Stimulated activated CD4-positive, alpha-beta T cell treated with anti-CD3 and anti-CD28 coated beads, Interleukin-2, amount 100 ng/mL, for 24 hours (primary cell): ENCODE measurements around the gene SORCS3.

Source experiments
- DNase-seq, 2 donors: peaks; one replicate each; pipeline ENCODE4 v3.0.0-alpha.2; 2020

SORCS3 gene

DNA sequence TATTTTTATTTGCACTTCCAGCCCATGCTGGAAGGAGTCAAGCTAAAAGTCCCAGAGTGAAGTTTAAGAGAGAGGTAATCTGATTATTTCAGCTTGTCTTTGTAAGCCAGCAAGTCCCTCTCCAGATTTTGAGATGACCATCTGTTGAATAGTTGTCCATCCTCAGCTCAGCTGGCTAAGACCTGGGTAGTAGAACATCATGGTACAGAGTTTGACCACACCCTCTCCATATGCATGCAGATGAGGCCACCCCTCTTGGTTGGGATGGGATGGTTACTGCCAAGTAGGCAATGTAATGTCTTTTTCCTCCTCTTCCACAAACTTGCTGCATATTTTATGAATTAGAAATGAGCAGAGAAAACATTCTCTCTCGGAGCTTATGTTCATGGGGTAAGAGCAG is 639.8 kb downstream of the SORCS3 start:
- DNase-seq = no peak

DNA sequence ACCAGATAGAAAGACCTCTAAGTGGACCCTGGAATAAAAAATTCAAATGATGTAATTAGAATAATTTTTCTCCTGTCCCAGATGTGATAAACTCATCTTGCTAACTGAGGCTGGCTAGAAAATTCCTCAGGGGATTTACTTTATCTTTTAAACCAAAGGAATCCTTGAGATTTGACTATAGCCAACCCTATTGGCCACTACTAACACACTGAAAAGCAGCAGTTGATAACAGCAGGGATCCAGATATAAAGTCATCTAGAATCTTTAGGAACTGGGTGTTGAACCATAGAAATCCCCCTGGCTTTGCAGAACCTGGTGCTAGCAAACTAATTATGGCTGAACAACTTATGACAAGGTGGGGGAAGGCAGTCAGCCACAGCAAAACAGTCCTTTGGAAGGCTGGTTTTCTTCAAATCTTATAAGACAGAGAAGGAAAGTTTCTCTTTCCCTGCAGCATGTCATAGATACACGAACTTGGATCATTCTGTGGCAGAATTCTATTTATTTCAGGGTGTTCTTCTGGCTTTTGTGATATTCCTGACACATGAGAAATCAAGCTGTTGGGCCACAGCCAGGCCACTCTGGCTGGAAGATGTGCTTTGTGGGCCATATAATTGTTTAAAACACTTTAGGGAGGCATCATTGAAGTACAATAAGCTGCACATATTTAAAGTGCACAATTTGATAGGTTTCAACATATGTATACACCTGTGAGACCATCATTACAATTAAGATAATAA is 643.6 kb downstream of the SORCS3 start:
- DNase-seq = no peak

DNA sequence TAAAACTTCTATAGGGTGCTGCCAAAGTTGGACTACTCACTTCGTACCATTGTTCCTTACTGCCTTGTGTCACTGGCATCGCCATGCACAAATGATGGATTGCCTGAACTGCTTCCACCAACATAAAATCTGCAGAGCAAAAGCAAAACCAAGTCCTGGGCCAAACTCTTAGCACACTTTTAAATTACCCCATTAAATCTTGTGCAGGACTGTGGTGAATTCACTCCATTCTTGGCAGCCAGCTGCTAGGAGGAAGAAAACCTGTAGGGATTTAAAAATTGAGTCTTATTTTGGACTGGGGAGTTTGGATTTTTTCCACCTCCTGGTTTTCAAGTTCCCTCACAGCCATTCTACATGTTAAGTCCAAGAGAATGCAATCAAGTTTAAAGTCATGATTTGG is 646.9 kb downstream of the SORCS3 start:
- no peak for DNase-seq

DNA sequence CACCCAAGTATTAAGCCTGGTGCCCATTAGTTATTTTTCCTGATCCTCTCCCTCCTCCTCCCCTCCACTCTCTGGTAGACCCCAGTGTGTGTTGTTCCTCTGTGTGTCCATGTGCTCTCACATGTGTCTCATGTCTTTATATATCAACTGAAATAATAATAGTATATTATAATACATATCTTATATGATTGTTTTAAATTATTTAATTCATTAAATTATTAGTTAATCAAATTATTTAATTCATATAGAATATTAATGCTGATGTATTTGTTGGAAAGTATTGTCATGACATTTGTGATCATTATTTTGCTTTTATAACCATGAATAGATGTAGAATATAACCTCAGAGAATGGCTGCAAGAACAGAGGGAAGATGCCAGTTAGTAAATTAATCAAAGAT is 647.5 kb downstream of the SORCS3 start:
- no peak for DNase-seq

DNA sequence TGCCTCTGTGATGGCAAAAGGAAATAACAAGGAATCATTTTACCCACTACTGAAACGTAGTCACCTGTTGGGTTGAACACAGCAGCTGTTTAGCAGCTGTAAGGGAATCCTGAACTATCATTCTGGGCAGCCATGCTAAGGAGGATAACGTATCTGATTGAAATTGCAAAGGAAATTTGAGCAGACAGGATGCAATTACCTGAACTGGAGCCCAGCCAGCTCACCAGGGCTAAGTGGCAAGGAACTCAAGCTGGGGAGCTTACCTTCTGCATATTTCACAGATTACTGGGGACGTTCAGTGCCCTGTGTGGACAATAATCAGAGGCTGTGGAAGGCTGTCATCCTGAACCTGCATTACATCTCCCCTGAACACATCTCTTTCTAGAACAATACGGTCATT is 650.5 kb downstream of the SORCS3 start:
- no peak for DNase-seq

DNA sequence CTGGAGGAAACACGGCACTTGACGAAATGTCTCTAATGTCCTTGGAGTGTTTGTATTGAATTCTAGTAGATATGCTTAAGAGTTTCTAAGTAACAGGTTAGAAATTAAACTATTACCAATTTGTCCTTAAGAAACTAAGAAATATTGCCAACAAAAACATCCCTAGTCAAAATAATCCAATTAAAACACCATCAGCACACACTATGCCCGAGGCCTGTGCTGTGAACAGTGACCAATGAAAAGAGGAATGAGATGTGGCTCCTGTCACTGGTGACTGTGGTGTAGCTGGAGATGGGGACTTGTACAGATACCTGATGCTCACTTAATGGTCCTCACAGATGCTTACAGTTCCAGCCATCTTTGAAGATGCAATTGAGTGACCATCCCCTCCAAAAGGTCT is 651.1 kb downstream of the SORCS3 start:
- no peak for DNase-seq
